Activated T-cell treated with anti-CD3 and anti-CD28 coated beads, Interleukin-2, amount 50 U/mL, for 1 hour (primary cell): ENCODE data around the gene COPZ1.
"Not testable (repeated sequence)": the region's sequence is repeated elsewhere in the genome, so short reads cannot be mapped to it uniquely, and the experiment has no call there.

Source experiments
- DNase-seq: peaks from one replicate; pipeline ENCODE4 v3.0.0-alpha.2; 2020

COPZ1 gene

GRCh38 chr12:54337280-54337842 lies 12.4 kb downstream of the COPZ1 start:
- no peak for DNase-seq

- DNase-seq, result no peak
These were observed 13.1 kb downstream of the COPZ1 start for GRCh38 chr12:54337854-54338650.

GRCh38 chr12:54338698-54339296 lies 13.9 kb downstream of the COPZ1 start:
- no peak for DNase-seq

- no peak for DNase-seq
These were observed 15.9 kb downstream of the COPZ1 start for GRCh38 chr12:54340846-54341245.

- no peak for DNase-seq
These were observed 16.7 kb downstream of the COPZ1 start for GRCh38 chr12:54341378-54342300.

- no peak for DNase-seq
These were observed 24.1 kb downstream of the COPZ1 start for GRCh38 chr12:54349036-54349435.

GRCh38 chr12:54349679-54350078 lies 24.7 kb downstream of the COPZ1 start:
- DNase-seq, result no peak

- no peak for DNase-seq
These were observed 25.8 kb downstream of the COPZ1 start for GRCh38 chr12:54350743-54351142.

GRCh38 chr12:54351341-54351740 lies 26.4 kb downstream of the COPZ1 start:
- no peak for DNase-seq

GRCh38 chr12:54352022-54352531 lies 27.1 kb downstream of the COPZ1 start:
- peak; percentile 31 for DNase-seq

GRCh38 chr12:54352891-54353874 lies 28.3 kb downstream of the COPZ1 start:
- no peak for DNase-seq

- not testable (repeated sequence) for DNase-seq
These were observed 29.3 kb downstream of the COPZ1 start for GRCh38 chr12:54354271-54354670.

GRCh38 chr12:54355104-54355815 lies 30.3 kb downstream of the COPZ1 start:
- no peak for DNase-seq

GRCh38 chr12:54356228-54356627 lies 31.3 kb downstream of the COPZ1 start:
- DNase-seq, result no peak

- no peak for DNase-seq
These were observed 32.0 kb downstream of the COPZ1 start for GRCh38 chr12:54356951-54357356.

- DNase-seq, result no peak
These were observed 32.7 kb downstream of the COPZ1 start for GRCh38 chr12:54357506-54358190.

GRCh38 chr12:54358191-54358944 lies 33.4 kb downstream of the COPZ1 start:
- peak; percentile 40 for DNase-seq

- peak; percentile 86 for DNase-seq
These were observed 34.2 kb downstream of the COPZ1 start for GRCh38 chr12:54358945-54359761.
